ENCODE data around the gene CMTM4. TPM values are rescaled to one million over a fixed set of nuclear protein-coding genes. Genes with fewer than 3 reads are reported as not detected.
"Not testable (repeated sequence)": the region's sequence is repeated elsewhere in the genome, so short reads cannot be mapped to it uniquely, and the experiment has no call there.

Gene CMTM4
- total RNA-seq, 1 donor from 2014 or later, result 11.6 TPM

- DNase-seq, result peak; percentile 38
Observed at GRCh38 chr16:66705790-66706505, 9.4 kb upstream of the CMTM4 start.

- DNase-seq, result no peak
Observed at GRCh38 chr16:66703406-66704215, 7.1 kb upstream of the CMTM4 start.

- no peak for DNase-seq
Observed at GRCh38 chr16:66701516-66701915, 5.0 kb upstream of the CMTM4 start.

- peak; percentile 24 for DNase-seq
Observed at GRCh38 chr16:66701026-66701425, 4.5 kb upstream of the CMTM4 start.

GRCh38 chr16:66699898-66700297 lies 3.4 kb upstream of the CMTM4 start:
- DNase-seq, result no peak

GRCh38 chr16:66698046-66698445 lies 1.5 kb upstream of the CMTM4 start:
- DNase-seq, result no peak

GRCh38 chr16:66695935-66696668 lies 441 bp downstream of the CMTM4 start:
- DNase-seq, result no peak

- no peak for DNase-seq
Observed at GRCh38 chr16:66695471-66695934, 1.0 kb downstream of the CMTM4 start.

GRCh38 chr16:66693149-66693548 lies 3.4 kb downstream of the CMTM4 start:
- no peak for DNase-seq

- DNase-seq, result no peak
Observed at GRCh38 chr16:66692341-66692740, 4.2 kb downstream of the CMTM4 start.

- DNase-seq, result no peak
Observed at GRCh38 chr16:66691234-66691633, 5.3 kb downstream of the CMTM4 start.

- DNase-seq, result no peak
Observed at GRCh38 chr16:66690106-66690847, 6.3 kb downstream of the CMTM4 start.

- DNase-seq, result no peak
Observed at GRCh38 chr16:66689282-66689681, 7.3 kb downstream of the CMTM4 start.

GRCh38 chr16:66687906-66688625 lies 8.5 kb downstream of the CMTM4 start:
- DNase-seq, result no peak

GRCh38 chr16:66685501-66686115 lies 10.9 kb downstream of the CMTM4 start:
- DNase-seq, result not testable (repeated sequence)

- no peak for DNase-seq
Observed at GRCh38 chr16:66682271-66682670, 14.3 kb downstream of the CMTM4 start.

GRCh38 chr16:66681676-66682075 lies 14.9 kb downstream of the CMTM4 start:
- DNase-seq, result no peak

- no peak for DNase-seq
Observed at GRCh38 chr16:66678337-66678736, 18.2 kb downstream of the CMTM4 start.

GRCh38 chr16:66677836-66678235 lies 18.7 kb downstream of the CMTM4 start:
- no peak for DNase-seq

- no peak for DNase-seq
Observed at GRCh38 chr16:66677179-66677578, 19.4 kb downstream of the CMTM4 start.

GRCh38 chr16:66676599-66676998 lies 19.9 kb downstream of the CMTM4 start:
- DNase-seq, result no peak
